GM19397 (cell line): Measurements from ENCODE around the gene INMT.

Experiments
- ATAC-seq: cut with Tn5 transposase; IDR thresholded peaks from one replicate; pipeline ENCODE4 v1.9.1; 2021; ENCODE audit warnings: mild to moderate bottlenecking, moderate library complexity; ENCODE audit not compliant: unreplicated experiment

INMT gene

DNA sequence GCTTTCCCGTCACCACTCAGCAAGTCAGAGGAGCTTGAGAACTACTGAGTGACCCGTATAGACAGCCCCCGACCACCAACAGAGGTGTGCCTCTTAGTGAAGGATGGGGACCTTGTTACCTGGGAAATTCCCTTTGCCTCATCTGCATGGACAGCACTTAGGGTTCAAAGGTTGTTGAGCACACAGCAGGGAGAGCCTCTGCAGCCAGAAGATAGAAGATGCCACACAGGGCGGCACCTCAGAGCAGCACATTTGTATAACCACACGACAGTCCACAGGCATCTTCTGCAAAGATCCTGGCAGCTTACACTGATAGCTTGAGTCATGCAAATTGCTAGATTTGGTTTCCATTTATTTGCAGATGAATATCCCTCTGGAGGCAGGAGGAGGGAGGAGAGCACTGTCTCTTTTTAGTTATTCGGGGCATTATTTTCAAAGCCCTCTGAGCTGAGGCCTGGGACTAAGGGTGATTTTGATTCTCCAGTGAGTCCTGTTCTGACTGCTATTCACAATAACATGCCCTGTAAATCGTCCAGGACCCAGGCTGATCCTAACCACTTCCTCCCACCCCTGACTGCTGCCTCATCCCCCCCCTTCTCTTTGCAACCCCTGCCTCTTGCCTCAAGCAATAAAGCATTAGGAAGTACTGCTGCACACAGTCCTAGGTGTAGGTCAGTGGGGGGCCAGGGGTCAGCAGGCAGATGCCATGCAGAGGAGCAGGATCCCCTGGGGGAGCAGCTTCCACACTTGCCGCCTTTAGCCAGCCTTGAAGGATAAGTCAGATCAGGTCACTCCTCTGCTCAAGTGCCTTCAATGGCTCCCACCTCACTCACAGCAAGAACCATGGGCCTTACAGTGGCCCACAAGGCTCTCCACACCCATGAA lies 24.6 kb upstream of the INMT start:
- ATAC-seq = peak; percentile 52

GRCh38 chr7:30728591-30729100 lies 23.3 kb upstream of the INMT start:
- no peak for ATAC-seq

GRCh38 chr7:30729642-30730041 lies 22.3 kb upstream of the INMT start:
- ATAC-seq = no peak

- ATAC-seq = no peak
Observed at GRCh38 chr7:30730097-30730496, 21.8 kb upstream of the INMT start.

- no peak for ATAC-seq
Observed at GRCh38 chr7:30730996-30731395, 20.9 kb upstream of the INMT start.

DNA sequence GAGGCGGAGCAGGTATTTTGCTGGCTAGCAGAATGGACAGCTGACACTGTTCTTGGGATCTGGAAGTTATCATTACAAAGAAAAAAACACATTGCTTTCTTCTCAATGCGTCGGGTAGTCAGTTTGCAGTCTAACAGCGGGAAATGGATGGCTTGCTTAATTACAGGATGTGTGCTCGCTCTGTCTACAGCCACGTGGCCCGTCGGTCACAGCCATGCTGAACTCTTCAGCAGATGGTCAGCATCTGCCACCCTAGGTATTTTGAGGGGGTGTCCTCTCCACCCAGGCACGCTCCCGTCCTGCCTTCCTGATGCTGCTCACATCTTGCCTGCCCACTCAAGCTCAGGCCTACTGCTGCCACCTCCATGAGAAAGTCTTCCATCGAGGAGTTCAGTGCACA lies 20.4 kb upstream of the INMT start:
- no peak for ATAC-seq

DNA sequence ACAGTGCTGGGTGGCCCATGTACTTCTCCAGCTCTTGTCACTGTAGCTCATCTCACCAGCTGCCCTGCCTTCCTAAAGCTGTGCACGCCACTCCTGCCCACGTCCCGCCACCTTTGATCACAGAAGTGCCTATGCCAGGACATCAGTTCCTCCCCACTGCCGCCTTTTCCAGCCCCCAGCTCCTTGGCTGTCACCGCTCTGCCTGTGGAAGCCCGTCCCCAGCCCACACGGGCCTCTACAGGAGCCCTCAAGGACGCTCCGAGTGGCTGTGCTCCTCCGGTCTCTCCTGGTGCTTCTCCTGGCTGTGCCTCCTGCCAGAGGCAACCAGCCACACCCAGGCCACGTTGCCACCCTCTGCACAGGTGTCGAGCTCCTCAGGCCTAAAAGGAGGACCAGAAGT lies 19.3 kb upstream of the INMT start:
- no peak for ATAC-seq

DNA sequence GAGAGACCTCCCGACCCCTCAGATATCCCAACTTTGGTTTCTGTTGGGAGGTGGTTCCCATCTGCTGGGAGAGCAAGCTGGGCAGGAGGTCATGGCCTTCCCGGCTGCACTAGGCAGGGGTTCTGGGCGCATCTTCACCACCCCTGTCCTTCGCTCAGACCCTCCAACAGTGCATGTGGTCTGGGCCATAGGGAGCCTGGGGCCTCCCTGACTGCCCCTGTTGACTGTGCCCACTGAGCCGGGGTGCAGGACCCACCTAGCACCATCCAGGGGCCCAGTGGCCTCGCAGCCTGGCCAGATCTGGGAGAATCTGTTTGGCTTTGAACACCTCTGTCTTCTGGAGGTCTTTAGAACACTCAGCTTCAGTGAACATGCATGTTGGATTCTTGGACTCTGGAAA lies 18.7 kb upstream of the INMT start:
- no peak for ATAC-seq

DNA sequence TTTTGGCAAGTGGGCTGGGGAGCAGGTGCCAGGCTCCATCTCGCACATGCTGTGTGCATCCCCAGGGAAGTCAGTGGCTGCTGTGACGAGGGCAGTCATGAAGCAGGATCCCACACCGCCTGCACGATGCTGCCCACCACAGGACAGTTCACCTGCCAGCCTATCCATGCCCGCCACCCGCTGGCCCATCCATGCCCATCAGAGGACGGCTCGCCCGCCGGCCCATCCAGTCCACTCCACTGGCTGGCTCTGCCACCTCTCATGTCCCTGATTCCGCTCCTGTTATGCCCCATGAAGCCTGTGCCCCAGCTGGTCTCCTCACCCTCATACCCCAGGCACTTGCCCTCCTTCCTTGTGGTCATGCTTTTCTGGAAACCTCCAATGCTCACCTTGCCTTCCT lies 18.2 kb upstream of the INMT start:
- no peak for ATAC-seq

- ATAC-seq = no peak
Observed at GRCh38 chr7:30734497-30734896, 17.4 kb upstream of the INMT start.

DNA sequence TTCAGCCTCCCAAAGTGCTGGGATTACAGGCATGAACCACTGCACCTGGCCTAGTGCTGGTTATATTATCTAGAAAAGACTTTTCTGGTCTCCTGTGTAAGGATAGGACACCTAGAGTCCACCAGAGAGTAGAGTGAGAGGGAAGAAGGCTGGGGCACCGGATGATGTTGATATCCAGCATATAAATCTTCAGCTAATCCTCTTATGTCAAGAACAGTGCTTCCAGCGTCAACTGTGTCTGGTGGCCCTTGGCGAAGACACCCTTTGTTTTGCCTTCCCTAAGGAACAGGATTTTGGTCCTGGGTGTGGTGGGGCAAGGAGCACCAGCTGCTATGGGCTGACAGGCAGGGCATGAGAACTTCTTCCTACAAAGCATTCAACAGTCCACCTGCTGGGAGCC lies 16.3 kb upstream of the INMT start:
- ATAC-seq = no peak

GRCh38 chr7:30736291-30736690 lies 15.6 kb upstream of the INMT start:
- ATAC-seq = no peak

- no peak for ATAC-seq
Observed at GRCh38 chr7:30738026-30738915, 13.7 kb upstream of the INMT start.

GRCh38 chr7:30739691-30740090 lies 12.2 kb upstream of the INMT start:
- ATAC-seq = no peak

DNA sequence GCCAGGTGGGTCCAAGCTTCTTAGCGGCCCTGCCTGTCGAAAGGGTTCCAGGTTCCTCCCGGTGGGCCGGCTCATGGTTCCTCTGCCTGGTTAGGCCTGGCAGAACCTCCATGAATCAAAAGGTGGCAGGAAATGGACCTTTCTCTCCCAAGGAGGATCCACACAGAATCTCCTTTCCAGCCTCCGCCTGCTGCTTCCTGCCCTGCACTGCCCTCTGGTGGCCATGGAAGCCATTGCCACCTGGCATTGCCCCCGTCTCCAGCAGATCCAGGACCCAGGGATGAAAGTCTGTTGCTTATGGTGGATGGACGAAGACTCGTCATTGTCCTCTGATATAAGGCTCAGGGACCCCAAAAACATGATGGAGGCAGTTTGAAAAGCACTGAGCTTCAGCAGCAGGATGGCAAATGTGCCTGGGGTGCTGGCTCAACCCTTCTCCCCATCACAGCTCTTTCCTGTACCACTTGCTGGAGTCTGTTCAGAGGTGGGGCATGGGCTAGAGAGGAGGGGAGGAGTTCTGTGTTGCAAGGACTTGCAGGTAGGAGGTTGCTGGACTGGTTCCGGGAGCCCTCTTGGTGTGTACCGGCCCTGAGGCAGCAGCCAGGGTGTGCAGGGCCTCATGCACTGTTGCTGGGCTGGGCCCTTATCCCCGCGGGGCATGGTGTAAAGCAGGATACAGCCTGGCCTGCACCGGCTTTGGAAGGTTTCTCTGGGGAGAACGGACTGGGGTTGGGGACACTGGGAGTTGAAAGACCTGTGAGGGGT lies 11.3 kb upstream of the INMT start:
- ATAC-seq = peak; percentile 56

GRCh38 chr7:30741289-30741688 lies 10.6 kb upstream of the INMT start:
- ATAC-seq = no peak

- no peak for ATAC-seq
Observed at GRCh38 chr7:30743371-30744074, 8.4 kb upstream of the INMT start.

- ATAC-seq = no peak
Observed at GRCh38 chr7:30744075-30744417, 7.9 kb upstream of the INMT start.

DNA sequence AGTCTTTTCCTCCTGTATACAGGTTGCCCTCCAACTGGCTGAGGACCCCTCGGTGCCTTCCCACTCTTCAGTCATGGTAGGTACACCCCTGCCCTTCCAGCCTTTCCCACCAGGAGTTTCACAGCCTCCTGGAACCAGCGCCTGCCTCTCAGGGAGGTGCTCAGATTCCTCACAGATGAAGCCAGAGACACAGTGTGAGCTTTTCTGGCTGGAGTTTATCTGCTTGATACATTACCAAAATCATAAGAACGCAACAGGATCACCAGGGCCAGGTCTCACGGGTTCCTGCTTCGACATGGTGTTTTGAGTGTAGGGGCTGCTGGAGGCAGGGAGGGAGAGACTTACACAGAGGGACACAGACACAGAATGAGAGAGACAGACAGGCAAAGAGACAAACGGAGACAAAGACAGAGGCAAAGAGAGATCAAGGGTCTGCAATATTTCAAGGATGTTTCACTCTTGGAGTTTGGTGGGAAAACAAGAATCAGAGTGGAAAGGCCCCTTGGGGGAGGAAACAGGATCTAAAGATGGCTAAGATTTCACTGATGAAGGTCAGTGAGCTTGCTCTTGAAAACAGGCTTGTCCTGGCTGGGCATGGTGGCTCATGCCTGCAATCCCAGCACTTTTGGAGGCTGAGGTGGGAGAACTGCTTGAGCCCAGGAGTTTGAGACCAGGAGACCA lies 6.5 kb upstream of the INMT start:
- ATAC-seq = no peak

GRCh38 chr7:30750010-30750409 lies 1.9 kb upstream of the INMT start:
- ATAC-seq = no peak
